HFF-Myc (cell line): Measurements from ENCODE around the gene INAVA.

Source experiments
- DNase-seq: peaks from one replicate; pipeline ENCODE4 v3.0.0-alpha.2; 2011; ENCODE audit warnings: low read depth; ENCODE audit errors: extremely low read depth
- H3K4me3 ChIP-seq: replicated peaks from 2 replicates; pipeline ENCODE4 v1.5.1; 2011; ENCODE audit warnings: low read depth, mild to moderate bottlenecking, control low read depth, low read length
- CTCF ChIP-seq: IDR thresholded peaks from 2 replicates; pipeline ENCODE4 v1.5.1; 2012; ENCODE audit warnings: mild to moderate bottlenecking, low read depth, low read length, control low read depth; ENCODE audit errors: missing control alignments

Gene INAVA

GRCh38 chr1:200896531-200897196 lies 2.0 kb downstream of the INAVA start:
- no peak for TF ChIP-seq CTCF
- H3K4me3 ChIP-seq = no peak overlapping the region
- DNase-seq = no peak

- DNase-seq = no peak
- no peak overlapping the region for H3K4me3 ChIP-seq
- TF ChIP-seq CTCF = no peak
Measured at GRCh38 chr1:200897259-200897658, 2.6 kb downstream of the INAVA start.

- TF ChIP-seq CTCF = no peak
- H3K4me3 ChIP-seq = no peak overlapping the region
- no peak for DNase-seq
Measured at GRCh38 chr1:200899015-200899386, 4.3 kb downstream of the INAVA start.

- DNase-seq = no peak
- no peak overlapping the region for H3K4me3 ChIP-seq
- no peak for TF ChIP-seq CTCF
Measured at GRCh38 chr1:200899451-200899915, 4.8 kb downstream of the INAVA start.

- no peak for DNase-seq
- H3K4me3 ChIP-seq = no peak overlapping the region
- no peak for TF ChIP-seq CTCF
Measured at GRCh38 chr1:200899954-200900867, 5.5 kb downstream of the INAVA start.

- no peak overlapping the region for H3K4me3 ChIP-seq
- no peak for TF ChIP-seq CTCF
- no peak for DNase-seq
Measured at GRCh38 chr1:200900877-200901276, 6.2 kb downstream of the INAVA start.
